GM21528 (cell line): ENCODE data around the gene IDH3G.
"Not testable (repeated sequence)": the region's sequence is repeated elsewhere in the genome, so short reads cannot be mapped to it uniquely, and the experiment has no call there.

ENCODE experiments used
- ATAC-seq: cut with Tn5 transposase; IDR thresholded peaks from one replicate; pipeline ENCODE4 v1.9.1; 2021; ENCODE audit warnings: mild to moderate bottlenecking, moderate library complexity; ENCODE audit not compliant: unreplicated experiment, low FRiP score

IDH3G gene

DNA sequence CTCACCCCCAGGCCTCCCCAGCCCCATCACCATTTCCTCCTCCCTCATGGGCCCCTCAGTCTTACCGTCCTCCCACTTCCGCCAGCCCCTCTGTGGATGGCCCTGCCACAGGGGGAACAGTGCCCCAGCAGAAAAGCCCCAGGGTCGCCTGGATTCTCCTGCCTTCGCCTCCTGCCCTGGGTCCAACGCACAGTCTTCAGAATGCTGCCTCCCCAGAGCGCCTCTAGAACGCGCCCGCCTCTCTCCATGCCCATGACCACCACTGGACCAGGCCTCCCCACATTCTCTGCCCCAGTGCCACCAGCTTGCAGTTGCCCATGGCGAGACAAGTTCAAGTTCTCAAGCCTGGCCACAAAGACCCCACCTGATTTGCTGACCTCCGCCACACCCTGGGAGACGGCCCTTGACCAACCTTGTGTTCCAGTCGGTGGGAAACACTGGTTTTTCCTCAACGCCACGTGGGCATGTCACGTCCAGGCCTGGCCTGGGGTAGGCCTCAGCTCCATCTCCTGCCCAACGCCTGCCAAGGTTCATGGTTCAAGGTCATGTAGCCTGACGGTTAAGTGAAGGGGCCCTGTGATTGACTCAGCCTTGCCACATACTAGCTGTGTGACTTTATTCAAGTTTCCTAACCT lies 30.8 kb downstream of the IDH3G start:
- ATAC-seq, result no peak

DNA sequence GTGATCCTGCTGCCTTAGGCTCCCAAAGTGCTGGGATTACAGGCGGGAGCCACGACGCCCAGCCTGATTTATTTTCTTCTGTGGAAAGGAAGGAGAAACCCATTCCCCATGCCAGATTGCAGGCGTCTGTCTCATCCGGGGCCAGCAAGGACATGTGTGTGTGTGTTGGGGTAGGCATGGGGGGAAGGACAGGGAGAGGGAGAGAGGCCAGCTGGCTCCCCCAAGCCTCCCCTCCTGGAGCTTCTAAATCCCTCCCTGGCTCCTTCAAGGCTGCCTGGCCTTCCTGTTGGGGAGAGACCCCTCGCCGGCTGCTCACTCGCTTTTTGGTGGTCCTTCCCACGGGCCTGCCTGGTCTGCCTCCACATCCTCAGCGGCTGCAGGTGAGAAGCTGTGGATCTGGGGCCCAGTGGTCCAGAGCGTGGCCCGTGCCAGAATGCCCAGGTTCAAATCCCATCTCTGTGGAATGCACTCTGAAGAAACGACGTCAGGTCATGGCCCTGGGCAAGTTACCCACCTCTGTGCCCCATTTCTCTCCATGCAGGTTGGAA lies 31.5 kb downstream of the IDH3G start:
- no peak for ATAC-seq

DNA sequence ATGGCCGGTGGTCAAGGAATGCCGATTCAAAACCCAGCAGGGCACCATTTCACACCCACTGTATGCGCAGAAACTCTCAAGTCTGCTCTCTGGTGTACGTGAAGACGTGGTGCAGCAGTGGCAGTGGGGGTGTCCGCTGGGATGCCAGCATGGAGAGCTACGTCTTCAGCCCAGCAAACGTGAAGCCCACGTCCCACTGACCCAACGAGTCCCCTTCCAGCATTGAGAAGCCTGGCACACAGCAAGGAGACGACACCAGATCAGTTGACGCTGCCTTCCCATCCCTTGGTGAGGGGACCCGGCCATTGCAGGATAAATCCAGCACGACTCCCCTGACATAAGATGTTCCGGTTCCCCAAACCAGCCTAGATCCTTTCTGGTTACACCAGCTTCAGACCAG lies 32.3 kb downstream of the IDH3G start:
- ATAC-seq, result no peak

DNA sequence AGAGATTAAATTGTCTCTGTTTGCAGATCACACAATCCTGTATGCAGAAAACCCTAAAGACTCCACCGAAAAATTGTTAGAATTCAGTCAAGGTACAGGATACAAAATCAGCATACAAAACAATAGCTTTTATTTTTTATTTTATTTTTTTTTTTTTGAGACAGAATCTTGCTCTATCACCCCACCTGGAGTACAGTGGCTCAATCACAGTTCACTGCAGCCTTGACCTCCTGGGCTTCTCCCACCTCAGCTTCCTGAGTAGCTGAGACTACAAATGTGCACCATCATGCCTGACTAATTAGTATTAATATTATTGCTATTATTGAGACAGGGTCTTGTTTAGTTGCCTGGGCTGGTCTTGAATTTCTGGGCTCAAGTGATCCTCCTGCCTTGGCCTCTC lies 39.0 kb downstream of the IDH3G start:
- no peak for ATAC-seq

DNA sequence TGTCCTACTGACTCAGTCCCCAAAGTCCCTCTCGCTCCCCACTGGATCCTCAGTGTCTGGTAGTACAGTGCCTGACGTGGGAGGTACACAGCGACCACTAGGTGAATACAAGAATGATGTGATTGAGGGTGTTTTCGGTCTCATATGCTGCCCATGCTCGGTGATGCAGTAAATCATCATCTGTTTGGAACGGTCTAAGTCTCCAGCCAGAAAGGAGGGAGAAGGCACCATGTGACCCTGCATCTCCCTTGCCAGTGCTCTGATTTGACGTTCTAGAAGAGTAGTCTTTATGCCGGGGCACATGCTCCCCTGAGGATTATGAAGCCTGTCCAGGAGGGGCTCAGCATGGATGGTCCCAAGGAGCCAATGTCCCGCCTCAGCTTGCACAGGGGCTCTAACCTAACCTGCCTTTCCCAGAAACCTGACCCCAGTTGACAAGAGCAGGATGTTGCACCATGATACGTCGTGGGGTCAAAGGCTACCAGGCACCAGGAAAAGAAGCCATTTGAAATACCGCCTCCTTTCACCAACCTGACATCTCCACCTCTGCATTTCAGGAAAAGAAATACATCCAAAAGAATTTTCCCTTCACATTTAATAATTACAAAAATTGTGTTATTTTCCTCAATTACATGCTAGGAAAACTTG lies 43.9 kb downstream of the IDH3G start:
- no peak for ATAC-seq

DNA sequence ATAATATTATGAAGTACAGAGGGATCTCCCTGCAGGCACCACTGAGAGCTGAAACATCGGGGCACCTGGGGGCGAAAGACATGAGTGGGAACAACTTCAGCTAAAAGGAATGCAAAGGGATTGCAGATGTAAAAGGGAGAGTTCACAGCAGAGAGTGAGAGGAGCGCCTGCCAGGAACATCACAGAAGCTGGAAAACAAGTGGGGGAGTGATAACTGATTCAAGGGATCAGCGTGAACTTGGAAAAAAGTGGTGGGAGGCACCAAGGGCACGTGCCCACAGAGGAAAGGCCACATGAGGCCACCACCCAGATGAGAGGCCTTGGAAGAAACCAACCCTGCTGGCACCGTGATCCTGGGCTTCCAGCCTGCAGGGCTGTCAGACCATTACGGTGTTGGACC lies 45.2 kb downstream of the IDH3G start:
- ATAC-seq, result not testable (repeated sequence)

DNA sequence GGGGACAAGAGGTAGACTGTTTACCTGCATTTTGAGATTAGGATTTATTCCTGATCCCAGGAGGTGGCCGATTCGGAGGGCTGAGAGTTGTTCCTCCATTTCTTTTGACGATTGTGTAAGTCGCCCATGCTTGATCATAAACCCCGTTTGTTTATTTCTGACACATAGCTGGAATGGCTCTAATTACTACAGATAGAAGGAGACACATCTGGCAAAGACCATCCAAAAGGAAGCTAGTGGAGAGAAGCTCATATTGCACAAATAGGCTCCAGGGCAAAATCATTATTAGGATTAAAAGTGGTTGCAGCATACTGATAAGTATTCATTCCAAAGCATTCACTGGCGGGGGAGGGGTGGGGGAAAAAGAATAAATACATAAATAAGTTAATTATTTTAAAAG lies 47.2 kb downstream of the IDH3G start:
- ATAC-seq, result not testable (repeated sequence)

DNA sequence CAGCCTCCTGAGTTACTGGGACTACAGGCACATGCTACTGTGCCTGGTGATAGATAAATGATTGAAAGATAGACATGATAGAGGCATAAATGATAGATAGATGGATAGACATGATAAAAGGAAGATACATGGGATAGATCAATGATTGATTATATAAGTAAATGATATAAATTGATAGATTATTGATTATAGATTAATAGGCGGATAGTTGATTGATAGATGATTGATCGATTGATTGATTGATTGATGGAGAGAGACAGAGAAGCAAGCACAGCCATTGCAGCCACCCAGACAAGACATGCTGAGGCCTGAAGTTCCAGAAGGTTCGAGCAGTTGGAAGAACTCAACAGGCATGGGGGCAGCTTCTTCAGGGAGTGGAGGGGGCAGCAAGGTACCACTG lies 47.8 kb downstream of the IDH3G start:
- ATAC-seq, result no peak

DNA sequence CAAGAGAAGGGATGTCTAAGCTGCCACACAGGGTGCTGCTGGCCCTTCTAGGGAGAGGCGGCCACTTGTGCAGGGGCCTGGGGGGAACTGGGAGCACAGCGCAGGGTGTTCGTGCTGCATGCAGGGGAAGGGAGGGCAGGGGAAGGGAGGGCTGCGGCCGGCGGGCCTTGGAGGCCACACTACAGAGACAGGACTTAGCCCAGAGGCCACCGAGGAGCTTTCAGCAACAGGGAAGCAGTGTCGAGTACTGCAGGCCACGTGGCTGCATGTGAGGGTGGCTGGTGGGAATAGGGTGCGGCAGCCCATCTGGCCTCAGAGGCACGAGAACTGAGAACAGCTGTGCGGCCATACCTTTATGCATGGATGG lies 49.1 kb downstream of the IDH3G start:
- ATAC-seq, result not testable (repeated sequence)

DNA sequence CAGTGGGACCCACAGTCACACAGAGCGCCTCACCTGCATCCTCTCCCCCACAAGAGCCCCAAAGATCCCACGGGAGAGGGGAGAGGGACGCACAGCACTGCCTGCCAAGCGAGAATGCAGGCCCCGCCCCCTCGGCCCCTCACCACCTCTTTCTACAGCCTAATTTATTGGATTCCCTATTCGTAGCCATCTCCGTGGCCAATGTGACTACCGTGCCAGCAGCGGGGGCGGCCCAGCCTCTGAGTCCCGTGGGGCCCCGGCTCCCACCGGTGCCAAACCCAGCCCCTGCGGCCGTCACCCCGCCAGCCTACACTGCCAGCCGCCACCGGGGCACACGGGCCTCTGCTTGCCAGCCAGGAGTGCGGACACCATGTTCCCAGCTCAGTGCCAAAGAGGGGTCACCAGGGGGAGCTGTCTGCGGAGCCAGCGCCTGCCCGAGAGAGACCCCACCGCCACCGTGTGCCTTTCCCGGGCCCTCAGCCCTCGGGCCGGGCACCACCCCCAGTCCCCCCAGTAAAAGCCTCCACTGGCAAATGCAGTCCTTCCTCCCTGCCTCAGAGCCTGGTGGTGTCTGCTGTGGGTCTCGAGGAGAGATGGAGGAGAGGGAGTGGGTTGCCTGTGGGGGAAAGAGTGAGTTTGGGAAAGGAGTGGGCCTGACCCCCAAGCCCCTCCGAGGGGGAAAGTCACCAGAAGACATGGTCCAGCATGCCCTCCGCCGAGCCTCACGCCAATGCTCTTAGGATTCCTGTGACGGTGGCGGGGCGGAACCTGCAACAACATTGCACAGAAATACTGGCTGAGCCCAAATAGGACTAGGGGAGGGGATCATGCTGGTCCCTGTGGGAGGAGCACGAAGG lies 49.7 kb downstream of the IDH3G start:
- no peak for ATAC-seq

DNA sequence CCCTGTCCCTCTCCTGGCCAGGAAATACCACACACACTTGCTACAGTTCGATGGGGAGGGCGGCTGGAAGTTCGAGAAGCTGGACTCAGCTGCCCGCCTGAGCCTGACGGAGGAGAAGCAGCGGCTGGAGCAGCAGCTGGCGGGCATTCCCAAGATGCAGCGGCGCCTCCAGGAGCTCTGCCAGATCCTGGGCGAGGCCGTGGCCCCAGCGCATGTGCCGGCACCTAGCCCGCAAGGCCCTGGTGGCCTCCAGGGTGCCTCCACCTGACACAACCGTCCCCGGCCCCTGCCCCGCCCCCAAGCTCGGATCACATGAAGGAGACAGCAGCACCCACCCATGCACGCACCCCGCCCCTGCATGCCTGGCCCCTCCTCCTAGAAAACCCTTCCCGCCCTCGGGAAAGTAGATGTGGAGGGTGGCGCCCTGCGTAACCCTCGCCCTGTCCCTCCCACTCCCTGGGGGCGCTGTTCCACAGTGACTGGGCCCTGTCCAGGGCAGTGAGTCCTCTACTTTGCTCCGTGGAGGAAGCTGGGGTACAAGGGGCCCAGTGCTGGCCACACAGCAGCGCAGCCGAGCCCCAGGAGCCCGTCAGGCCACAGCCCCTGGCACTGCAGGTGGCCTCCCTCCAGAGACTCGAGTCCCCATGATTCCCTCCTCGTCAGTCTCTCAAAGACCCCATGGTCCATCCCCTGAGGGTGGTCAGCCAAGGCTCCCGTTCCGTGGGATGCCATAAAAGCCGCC lies 50.5 kb downstream of the IDH3G start:
- not testable (repeated sequence) for ATAC-seq

DNA sequence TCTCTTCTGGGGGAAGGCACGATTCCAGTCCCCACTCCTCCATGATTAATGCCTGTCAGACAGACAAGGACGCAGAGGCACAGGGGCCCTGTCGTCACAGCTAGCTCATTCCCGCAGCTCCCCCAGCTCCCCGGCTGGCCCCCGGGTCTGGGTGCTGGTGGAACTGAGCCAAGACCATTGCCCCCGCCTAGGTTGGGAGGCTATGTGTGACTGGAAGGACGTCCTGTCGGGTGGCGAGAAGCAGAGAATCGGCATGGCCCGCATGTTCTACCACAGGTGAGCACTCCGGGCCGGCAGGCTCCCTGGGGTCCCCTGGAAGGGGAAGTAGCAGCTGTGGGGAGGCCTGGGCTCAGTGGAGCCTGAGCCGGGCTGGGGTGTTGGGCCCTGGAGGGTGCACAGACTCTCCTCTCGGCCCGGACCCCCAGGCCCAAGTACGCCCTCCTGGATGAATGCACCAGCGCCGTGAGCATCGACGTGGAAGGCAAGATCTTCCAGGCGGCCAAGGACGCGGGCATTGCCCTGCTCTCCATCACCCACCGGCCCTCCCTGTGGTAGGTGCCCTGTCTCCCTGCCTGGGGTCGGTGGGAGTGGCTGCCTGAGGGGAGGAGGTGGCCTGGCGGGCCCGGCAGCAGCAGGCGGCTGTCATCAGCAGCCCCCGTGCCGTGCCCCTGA lies 51.2 kb downstream of the IDH3G start:
- ATAC-seq, result not testable (repeated sequence)

DNA sequence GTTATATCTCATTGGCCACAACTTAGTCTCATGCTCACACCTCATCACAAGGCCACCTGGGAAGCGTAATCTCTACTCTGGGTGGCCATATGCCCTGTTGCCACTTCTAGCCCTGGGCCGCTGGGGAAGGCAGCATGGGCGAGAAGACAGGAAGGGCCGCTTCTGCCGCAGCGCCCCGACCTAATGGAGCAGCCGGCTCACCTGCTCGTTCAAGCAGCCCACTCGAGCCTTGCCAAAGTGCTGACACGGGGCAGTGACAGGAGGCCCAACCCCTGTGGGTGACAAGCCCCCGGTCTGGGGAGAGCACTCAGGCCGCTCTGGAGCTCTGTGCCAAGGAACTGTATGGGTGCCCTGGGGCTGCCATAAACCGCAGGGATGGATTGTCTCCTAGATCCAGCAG lies 52.1 kb downstream of the IDH3G start:
- ATAC-seq, result not testable (repeated sequence)

DNA sequence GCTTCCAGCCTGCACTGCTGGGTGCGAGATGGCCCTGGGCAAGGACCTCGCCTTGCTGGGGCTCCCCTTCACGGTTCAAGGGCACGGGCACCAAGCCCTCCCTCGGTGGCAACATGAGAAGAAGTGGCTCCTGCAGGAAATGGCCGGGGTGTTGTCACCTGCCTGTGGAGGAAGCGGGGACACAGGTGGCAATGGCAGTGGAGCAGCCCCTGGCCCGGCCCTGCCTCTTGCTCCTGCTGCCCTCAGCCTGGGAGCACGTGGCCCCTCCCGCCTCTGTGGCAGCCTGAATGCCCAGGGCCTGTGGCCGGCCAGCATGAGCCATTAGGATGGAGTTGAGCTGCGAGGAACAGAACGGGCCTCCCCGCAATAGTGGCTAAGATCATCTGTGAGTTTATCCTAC lies 52.7 kb downstream of the IDH3G start:
- ATAC-seq, result no peak

DNA sequence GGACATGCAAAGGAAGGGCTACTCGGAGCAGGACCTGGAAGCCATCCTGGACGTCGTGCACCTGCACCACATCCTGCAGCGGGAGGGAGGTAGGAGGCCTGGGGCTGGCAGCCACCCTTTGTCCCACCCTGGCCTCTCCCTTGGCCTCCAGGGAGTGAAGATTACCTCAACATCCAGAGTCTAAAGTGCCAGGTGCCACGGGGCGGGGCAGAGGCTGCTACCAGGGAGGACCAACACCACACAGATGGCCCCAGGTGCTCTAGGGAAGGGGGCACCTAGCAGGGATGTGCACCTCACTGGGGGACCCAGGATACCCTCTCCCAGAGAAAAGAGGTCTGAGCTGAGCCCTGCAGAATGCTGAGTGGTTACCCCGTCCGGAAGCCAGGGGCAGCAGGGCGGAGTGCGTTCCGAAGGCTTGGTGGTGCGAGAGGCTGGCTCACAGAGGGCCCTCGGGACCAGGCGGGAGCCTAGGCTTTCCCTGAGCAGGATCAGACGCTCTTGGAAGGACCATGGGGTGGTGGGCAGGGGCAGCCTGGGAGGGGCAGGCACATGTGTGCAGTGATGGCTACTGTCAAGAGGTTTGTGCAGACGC lies 53.4 kb downstream of the IDH3G start:
- no peak for ATAC-seq

DNA sequence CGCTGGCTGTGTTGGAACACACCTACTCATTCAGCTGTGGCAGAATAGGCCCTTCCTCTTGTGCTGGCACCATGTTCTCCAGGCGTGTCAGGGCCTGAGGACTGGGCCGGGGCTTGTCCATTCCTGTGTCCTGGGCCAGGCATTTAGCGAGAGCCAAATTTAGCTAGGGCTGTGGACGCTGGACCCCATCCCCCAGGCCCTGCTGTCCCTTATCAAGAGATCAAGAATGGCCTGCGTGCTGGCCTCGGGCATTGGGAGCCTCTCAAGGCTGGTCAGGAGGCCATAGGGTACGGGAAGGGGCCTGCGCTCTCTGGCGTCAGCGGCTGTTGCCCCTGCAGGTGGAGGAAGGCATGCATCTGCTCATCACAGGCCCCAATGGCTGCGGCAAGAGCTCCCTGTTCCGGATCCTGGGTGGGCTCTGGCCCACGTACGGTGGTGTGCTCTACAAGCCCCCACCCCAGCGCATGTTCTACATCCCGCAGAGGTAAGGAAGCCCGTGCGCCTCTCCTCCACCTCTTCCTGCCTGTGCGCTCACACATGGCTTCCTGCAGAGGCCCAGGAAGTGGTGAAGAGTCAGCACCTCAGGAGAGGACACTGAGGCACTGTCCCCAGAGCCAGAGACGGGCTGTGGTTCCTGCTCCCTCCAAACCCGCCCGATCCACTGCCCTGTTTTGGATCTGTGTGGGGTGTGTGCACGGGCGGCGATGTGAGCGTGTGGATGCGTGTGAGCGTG lies 54.3 kb downstream of the IDH3G start:
- no peak for ATAC-seq

DNA sequence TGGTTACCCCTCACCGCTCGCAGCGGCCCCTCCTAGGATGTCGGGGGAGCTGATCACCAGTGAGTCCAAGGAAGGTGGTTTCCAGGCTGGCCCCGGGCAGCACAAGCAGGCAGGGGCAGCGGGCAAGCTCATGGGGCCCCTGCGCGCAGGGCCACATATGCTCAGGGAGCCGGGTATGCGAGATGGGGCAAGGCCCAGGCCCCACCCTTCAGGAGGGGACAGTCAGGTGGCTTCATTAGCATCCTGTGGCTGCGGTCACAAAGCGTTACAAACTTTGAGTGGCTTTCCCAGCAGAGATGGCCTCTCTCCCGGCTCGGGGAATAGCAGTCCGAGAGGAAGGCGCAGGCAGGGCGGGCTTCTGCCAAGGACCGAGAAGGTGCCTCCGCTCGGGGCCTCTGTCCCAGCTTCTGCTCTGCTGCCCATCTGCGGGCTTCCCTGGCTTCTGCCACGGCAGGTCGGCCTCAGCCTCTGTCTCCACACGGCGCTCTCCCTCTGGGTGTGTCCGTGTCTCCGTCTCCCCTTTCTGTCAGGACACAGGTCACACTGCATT lies 56.0 kb downstream of the IDH3G start:
- ATAC-seq, result no peak

DNA sequence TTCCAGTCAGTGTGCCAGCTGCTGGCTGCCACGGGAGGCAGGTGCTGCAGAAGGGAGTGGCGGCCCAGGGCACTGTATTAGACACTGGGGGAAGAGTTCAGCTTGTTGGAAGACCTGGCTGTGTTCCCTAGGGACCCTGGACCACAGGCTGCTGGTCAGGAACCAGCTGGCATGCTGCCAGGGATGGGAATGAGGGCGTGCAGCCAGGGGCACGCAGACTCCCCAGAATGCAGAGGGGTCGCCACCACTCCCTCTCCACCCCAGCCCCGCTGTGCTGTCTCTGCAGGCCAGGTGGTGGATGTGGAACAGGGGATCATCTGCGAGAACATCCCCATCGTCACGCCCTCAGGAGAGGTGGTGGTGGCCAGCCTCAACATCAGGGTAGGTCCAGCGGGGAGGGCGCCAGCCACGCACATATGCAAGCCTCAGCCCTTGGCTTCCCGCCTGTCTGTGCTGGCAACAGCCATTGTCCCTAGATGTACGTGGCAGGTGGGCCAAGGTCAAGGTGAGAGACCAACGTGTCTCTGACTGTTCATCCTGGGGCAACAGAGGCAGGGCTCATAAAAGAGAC lies 57.2 kb downstream of the IDH3G start:
- no peak for ATAC-seq
